Activated CD4-positive, alpha-beta T cell treated with anti-CD3 and anti-CD28 coated beads for 36 hours (primary cell): ENCODE data around the gene SRM. TPM values are rescaled to one million over a fixed set of nuclear protein-coding genes. Genes with fewer than 3 reads are reported as not detected.
A peak's percentile ranks its signal among the peaks of the same experiment; 100 is the strongest.
"Not testable (repeated sequence)": the region's sequence is repeated elsewhere in the genome, so short reads cannot be mapped to it uniquely, and the experiment has no call there.

Experiments
- ATAC-seq: fragments of 200-7000 bp; cut with Tn5 transposase; one replicate; pipeline ENCODE4 v1.10.0; 2021; ENCODE audit warnings: mild to moderate bottlenecking, moderate library complexity
- CTCF ChIA-PET: fragments of 350-600 bp; sonication (Branson Sonifier 250); formaldehyde crosslinking; loops from one replicate; lab custom pipeline; 2021; ENCODE audit warnings: antibody characterized with exemption; lab: Charles Lee
- POLR2A ChIA-PET: fragments of 350-600 bp; sonication (Branson Sonifier 250); formaldehyde crosslinking; loops from one replicate; lab custom pipeline; 2021; ENCODE audit warnings: antibody characterized with exemption, inconsistent platforms; lab: Charles Lee
- DNase-seq: peaks from one replicate; pipeline ENCODE4 v3.0.0-alpha.2; 2020
- H3K27ac Mint-ChIP-seq: one replicate; pipeline ENCODE4 v1.8.0; 2021; ENCODE audit warnings: mixed read lengths
- H3K27me3 Mint-ChIP-seq: one replicate; pipeline ENCODE4 v1.8.0; 2021; ENCODE audit warnings: mixed read lengths
- H3K36me3 Mint-ChIP-seq: one replicate; pipeline ENCODE4 v1.8.0; 2021; ENCODE audit warnings: low read depth, mixed read lengths
- H3K4me1 Mint-ChIP-seq: one replicate; pipeline ENCODE4 v1.8.0; 2021; ENCODE audit warnings: mixed read lengths
- H3K4me3 Mint-ChIP-seq: one replicate; pipeline ENCODE4 v1.8.0; 2021; ENCODE audit warnings: mild to moderate bottlenecking, moderate library complexity, mixed read lengths
- H3K9me3 Mint-ChIP-seq: one replicate; pipeline ENCODE4 v1.8.0; 2021; ENCODE audit warnings: low read depth, mixed read lengths
- intact Hi-C, 2 experiments: fragments of 100-400 bp; cut with DNase I in 1 of 2; cut with micrococcal nuclease in 1 of 2; formaldehyde crosslinking; loops; one replicate each; pipeline versions ENCODE4 v1.14.2 to v1.15.1; 2022 to 2024; cut with DNase I, micrococcal nuclease
- total RNA-seq, 2 experiments: library from RNA; stranded (reverse); gene quantifications; one replicate each; pipeline ENCODE4 v1.2.3, GENCODE V29; 2021

The SRM gene
- total RNA-seq, 2 experiments from 2014 or later, result 180 to 242 TPM

DNA sequence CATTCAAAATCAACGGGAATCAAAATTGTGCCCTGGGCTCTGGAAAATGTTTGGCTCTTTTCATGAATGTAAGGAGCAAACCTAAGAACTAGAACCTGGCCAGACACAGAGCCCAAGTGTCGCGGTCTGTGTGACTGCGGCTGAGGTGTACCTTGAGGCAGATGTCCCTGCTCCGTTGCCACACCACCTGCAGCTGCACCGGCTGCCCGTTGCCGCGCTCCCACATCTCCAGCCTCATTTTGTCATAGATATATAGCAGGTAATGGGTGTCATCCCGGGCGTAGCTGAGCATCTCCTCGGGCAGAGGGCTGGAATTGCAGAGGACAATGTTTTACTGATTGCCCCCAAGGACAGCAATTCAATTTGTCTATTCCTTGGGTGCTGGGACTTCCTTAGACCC lies 21.1 kb upstream of the SRM start:
- intact Hi-C loops, result no loop called here

DNA sequence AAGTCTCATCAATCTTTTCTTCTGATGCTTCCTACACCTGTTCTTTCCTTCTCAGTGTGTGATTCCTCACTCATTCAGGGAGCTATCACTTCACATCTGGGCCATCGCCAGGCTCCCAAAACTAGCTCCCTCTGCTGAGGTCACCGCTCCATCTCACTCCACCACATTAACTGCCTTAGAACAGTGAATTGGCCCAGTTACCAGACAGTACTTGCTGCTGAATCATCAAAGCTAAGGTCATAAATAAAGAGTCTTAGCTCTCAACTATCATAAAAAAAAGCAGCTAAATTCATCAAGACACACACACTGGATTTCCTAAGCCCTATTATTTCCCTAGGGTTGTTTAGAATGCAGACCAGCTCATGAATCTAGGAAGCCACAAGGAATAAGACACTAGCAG lies 18.8 kb upstream of the SRM start:
- Mint-ChIP-seq H3K27me3 (no peaks in the 10 kb centered on the region), H3K36me3 (peaks cover 38% of the 10 kb centered on the region), H3K27ac (peak overlapping the region; percentile 2), H3K4me1 (peaks cover 3% of the 10 kb centered on the region), H3K9me3 (no peaks in the 10 kb centered on the region), H3K4me3 (no peak overlapping the region)
- POLR2A ChIA-PET, result interaction anchor here (0.5 kb wide), 1 partner anchor 129 kb away, joined by 4 read pairs; no protein-coding TSS in a partner anchor
- intact Hi-C loops, result no loop called here
- DNase-seq (no peak), ATAC-seq (no peak)
- CTCF ChIA-PET, result interaction anchor here (1.0 to 2.6 kb wide), 2 partner anchors 9 to 41 kb away, joined by 6 to 8 read pairs; no protein-coding TSS in a partner anchor

More for the DNA sequence above, 21.1 kb upstream of the SRM start:
- Mint-ChIP-seq H3K27me3 (no peaks in the 10 kb centered on the region), H3K36me3 (peaks cover 41% of the 10 kb centered on the region), H3K4me1 (no peaks in the 10 kb centered on the region), H3K27ac (no peak overlapping the region), H3K9me3 (no peaks in the 10 kb centered on the region), H3K4me3 (no peak overlapping the region)
- DNase-seq (no peak), ATAC-seq (no peak)
- CTCF ChIA-PET, result interaction anchor here (1.1 to 2.6 kb wide), 4 partner anchors 11 to 44 kb away, joined by 3 to 9 read pairs (median 6); no protein-coding TSS in a partner anchor
- POLR2A ChIA-PET, result no interaction called here

DNA sequence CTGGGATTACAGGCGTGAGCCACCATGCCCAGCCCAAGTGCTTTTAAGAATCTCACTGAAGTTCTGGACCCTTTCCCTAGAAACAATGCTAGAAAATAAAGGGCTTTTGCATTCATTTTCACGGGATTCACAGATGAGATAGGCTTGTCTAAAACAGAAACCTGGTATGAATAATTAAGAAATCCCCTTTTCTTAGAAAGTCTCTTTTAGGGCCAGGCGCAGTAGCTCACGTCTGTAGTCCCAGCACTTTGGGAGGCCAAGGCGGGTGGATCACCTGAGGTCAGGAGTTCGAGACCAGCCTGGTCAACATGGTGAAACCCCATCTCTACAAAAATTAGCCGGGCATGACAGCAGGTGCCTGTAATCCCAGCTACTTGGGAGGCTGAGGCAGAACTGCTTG lies 13.6 kb upstream of the SRM start:
- not testable (repeated sequence) for H3K27me3 Mint-ChIP-seq, H3K4me3 Mint-ChIP-seq

DNA sequence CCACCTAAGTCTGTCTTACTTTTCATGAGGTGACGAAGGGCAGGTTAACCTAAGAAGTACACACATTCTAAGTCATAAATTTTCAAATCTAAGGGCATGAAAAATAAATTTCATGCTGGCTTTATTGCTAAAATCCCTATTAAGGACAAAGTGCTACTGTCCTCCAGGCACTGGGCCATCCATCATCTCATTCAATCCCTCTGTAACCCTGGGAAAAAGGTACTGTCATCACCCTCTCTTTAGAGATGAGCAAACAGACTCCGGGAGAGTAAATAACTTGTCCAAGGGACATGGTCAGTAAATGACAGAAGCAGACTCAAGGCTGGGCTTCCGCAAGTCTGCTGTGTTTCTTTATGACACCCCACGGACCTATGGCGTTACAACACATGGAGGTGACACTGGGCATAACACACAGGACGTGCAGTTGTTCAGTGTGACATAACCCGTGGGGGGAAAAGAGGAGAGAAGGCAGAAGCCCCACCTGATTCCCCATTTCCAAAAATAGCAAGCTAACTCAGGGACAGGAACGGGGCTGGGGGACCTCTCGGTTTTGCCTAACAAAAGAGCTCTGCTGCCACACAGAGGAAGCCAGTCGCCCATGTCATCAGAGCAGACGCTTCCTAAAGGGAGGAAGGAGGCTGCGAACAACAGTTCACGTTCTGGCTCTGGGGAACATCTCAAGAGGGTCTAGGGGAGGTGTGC lies 12.5 kb upstream of the SRM start:
- H3K36me3 Mint-ChIP-seq, result peaks cover 63% of the 10 kb centered on the region
- DNase-seq (no peak), ATAC-seq (no peak)
- intact Hi-C loops, result no loop called here
- no peak overlapping the region for H3K4me3 Mint-ChIP-seq
- ChIA-PET CTCF (interaction anchor here (1.1 to 1.5 kb wide), 4 partner anchors 13 to 35 kb away, joined by 3 to 8 read pairs (median 4); partner anchors contain the start of gene SRM), POLR2A (interaction anchor here (1.2 kb wide), 1 partner anchor 13 kb away, joined by 3 read pairs; the partner anchor contains the start of gene SRM)
- H3K27ac Mint-ChIP-seq, result no peak overlapping the region
- no peaks in the 10 kb centered on the region for H3K27me3 Mint-ChIP-seq
- no peaks in the 10 kb centered on the region for H3K9me3 Mint-ChIP-seq
- peaks cover 9% of the 10 kb centered on the region for H3K4me1 Mint-ChIP-seq

More for the DNA sequence above, 13.6 kb upstream of the SRM start:
- POLR2A ChIA-PET, H3K4me1 Mint-ChIP-seq, H3K27ac Mint-ChIP-seq, DNase-seq, H3K9me3 Mint-ChIP-seq: not testable (repeated sequence)
- CTCF ChIA-PET, result interaction anchor here (1.2 to 1.3 kb wide), 2 partner anchors 35 to 36 kb away, joined by 3 to 8 read pairs; no protein-coding TSS in a partner anchor
- intact Hi-C loops, result loop anchor here in 1 of 2 experiments (1.0 kb wide), 1 partner anchor 13 kb away; the partner anchor contains the start of gene SRM
- peak; percentile 70 for ATAC-seq
- H3K36me3 Mint-ChIP-seq, result peaks cover 61% of the 10 kb centered on the region

DNA sequence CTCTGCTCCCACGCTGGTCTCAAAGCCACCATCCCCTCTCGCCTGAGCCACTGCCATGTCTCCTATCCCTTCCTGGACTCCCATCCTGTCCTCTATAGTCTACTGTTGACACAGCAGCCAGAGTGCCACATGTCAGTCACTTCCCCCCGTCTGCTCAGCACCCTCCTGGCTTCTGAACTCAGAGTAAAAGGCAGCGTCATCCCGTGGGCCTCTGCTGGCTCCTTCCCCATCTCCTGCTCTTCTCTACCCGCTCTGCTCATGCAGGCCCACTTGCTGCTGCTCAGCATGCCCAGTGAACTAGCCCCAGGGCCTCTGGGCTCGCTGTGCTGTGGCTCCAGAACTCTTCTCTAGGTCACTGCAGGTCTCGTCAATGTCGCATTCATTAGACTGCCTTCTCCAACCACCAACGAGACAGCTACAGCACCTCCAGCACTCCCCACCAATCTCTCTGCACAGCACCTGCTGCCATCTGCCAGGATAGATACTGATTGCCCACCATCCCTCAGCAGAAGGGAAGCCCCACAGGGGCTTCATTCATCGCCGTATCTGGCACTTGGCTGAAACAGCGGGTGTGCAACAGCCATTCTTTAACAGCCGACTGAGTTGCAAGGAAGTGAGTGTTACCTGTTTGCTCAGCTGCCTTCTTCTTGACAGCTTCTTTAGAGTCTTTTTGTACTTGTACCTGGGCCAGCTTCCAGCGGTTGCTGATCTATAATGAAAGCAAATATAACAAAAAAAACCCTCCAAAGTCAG lies 11.8 kb upstream of the SRM start:
- peaks cover 9% of the 10 kb centered on the region for H3K4me1 Mint-ChIP-seq
- ATAC-seq (no peak), DNase-seq (no peak)
- ChIA-PET POLR2A (interaction anchor here (1.2 kb wide), 1 partner anchor 12 kb away, joined by 3 read pairs; the partner anchor contains the start of gene SRM), CTCF (interaction anchor here (1.1 to 2.8 kb wide), 3 partner anchors 12 to 34 kb away, joined by 3 to 14 read pairs (median 6); partner anchors contain the start of gene SRM)
- no peak overlapping the region for H3K4me3 Mint-ChIP-seq
- no peaks in the 10 kb centered on the region for H3K27me3 Mint-ChIP-seq
- H3K27ac Mint-ChIP-seq, result peak overlapping the region; percentile 1
- intact Hi-C loops, result no loop called here
- H3K36me3 Mint-ChIP-seq, result peaks cover 62% of the 10 kb centered on the region
- no peaks in the 10 kb centered on the region for H3K9me3 Mint-ChIP-seq

DNA sequence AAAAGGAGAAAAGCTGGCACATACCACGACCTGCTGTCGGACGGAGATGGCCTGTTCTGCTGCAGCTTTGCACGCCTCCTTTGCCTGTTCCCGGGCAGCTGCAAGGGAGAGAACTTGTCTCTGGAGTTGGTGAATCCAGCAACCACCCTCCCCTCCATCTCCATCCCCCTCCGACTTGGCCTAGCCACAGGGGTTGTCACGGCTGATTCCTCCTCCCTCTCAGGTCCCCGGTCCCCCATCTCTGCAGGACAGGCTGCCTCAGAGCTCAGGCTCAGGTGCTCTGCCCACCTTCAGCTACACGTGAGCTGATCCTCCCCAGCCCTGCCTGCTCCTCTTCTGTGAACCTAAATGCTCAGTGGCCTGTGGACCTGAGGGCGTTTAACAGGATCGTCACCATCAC lies 11.1 kb upstream of the SRM start:
- Mint-ChIP-seq H3K4me3 (no peak overlapping the region), H3K36me3 (peaks cover 63% of the 10 kb centered on the region), H3K4me1 (peaks cover 9% of the 10 kb centered on the region), H3K9me3 (no peaks in the 10 kb centered on the region), H3K27me3 (no peaks in the 10 kb centered on the region), H3K27ac (peak overlapping the region; percentile 1)
- no peak for DNase-seq
- intact Hi-C loops, result no loop called here
- POLR2A ChIA-PET, result interaction anchor here (1.2 kb wide), 1 partner anchor 11 kb away, joined by 3 read pairs; the partner anchor contains the start of gene SRM
- ATAC-seq, result no peak
- CTCF ChIA-PET, result interaction anchor here (0.8 to 2.8 kb wide), 5 partner anchors 9 to 138 kb away, joined by 3 to 14 read pairs (median 6); no protein-coding TSS in a partner anchor

DNA sequence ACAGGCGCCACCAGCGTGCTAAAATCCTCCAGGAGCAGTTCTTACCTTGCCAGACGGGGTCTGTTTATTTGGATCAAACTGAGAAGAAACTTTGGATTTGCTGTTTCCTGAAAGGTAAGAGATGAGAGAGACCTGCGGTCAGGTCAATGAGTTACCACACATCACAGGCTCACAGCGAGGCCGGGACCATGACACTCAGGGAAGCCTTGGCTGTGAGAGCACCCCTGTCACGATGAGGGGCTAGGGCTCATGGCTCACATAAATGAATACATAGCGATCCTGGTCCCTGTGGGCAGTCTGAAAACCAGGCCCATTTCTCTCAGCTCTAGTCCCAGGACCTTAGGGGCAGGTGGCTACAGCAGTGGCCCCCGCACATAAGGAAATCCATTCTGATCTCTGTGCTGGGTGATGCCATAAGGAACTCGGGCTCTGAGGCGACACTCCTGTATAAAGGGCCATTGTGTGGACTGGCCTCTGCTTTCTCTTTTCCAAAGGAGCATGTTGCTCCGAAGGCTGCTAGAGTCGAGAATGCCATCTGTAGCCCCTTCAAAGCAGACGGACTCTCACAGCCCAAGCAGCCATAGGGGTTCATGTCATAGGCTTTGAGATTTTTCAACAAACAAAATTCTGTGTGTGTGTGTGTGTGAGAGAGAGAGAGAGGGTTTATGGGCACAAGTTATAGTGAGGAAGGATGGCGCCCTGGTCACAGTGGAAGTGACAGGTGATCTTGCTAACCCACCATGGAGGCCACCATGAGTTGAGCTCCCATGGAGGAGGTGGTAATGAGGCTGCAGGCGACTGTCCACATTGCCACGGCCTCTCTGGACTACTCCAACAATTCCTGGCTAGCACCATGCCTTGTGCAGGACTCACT lies 9.0 kb upstream of the SRM start:
- intact Hi-C loops, result no loop called here
- no peaks in the 10 kb centered on the region for H3K9me3 Mint-ChIP-seq
- POLR2A ChIA-PET, result no interaction called here
- peak overlapping the region; percentile 38 for H3K27ac Mint-ChIP-seq
- CTCF ChIA-PET, result interaction anchor here (0.6 to 2.8 kb wide), 5 partner anchors 11 to 596 kb away, joined by 3 to 14 read pairs (median 8); no protein-coding TSS in a partner anchor
- no peak overlapping the region for H3K4me3 Mint-ChIP-seq
- no peak for DNase-seq
- no peak for ATAC-seq
- H3K27me3 Mint-ChIP-seq, result no peaks in the 10 kb centered on the region
- H3K4me1 Mint-ChIP-seq, result peaks cover 7% of the 10 kb centered on the region
- H3K36me3 Mint-ChIP-seq, result peaks cover 69% of the 10 kb centered on the region

DNA sequence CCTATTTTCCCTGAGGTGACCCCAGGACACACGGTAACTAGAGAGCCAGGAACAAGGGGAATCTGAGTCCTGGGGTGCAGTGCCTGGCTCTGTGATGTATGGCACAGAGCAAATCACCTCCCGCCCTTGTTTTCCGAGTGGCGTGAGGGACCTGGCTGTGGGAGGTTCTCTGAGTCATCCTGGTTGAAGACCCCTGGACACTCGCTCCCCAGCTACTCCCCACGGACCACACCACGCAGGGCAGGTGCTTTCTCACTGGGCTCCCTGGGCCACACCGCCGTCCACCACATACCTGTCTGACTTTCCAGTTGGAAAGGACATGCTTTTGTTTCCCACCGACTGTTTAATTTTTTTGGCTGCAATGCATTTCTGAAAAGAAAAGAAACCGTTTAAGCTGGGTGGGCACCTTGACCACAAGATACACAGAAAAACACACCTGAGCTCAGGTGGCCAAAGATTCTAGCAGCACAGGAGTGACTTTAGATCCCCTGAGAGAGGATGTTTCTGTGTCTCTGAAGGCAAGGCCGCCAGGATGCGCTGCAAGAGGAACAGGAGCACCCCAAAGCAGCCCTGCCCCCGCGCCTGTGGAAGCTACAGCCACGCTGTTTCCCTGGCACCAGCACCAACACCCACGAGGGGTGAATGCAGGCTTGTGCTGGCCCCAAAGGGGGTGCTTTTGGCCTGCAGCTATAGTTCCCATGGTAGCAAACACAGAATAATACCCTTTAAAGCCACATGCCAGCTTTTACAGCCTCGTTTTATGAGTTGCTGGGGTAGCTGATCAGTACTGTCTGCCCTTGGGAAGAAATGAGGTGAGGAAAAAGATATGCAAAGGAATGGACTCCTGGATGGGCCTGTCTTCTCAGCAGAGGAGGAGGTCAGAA lies 8.1 kb upstream of the SRM start:
- H3K4me1 Mint-ChIP-seq, result peaks cover 11% of the 10 kb centered on the region
- H3K9me3 Mint-ChIP-seq, result no peaks in the 10 kb centered on the region
- ChIA-PET CTCF (interaction anchor here (0.6 to 2.8 kb wide), 3 partner anchors 31 to 597 kb away, joined by 3 to 11 read pairs (median 4); no protein-coding TSS in a partner anchor), POLR2A (no interaction called here)
- no peak for ATAC-seq
- no peak overlapping the region for H3K4me3 Mint-ChIP-seq
- peak overlapping the region; percentile 26 for H3K27ac Mint-ChIP-seq
- no peaks in the 10 kb centered on the region for H3K27me3 Mint-ChIP-seq
- intact Hi-C loops, result no loop called here
- peaks cover 71% of the 10 kb centered on the region for H3K36me3 Mint-ChIP-seq
- no peak for DNase-seq

DNA sequence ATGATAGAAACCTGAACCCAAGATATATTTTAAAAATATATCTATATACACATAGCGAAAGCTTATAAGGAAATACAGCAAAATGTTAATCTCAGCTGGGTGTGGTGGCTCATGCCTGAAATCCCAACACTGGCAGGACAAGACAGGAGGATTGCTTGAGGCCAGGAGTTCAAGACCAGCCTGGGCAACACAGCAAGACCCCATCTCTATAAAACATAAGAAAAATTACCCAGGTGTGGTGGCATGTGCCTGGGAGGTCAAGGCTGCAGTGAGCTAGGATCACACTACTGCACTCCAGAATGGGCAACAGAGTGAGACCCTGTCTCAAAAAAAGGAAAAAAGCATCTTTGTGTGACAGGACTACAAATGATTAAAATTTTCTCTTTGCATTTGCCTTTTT lies 6.0 kb upstream of the SRM start:
- ChIA-PET CTCF (interaction anchor here (2.8 kb wide), 1 partner anchor 29 kb away, joined by 11 read pairs; no protein-coding TSS in a partner anchor), POLR2A (no interaction called here)
- H3K9me3 Mint-ChIP-seq, result no peaks in the 10 kb centered on the region

DNA sequence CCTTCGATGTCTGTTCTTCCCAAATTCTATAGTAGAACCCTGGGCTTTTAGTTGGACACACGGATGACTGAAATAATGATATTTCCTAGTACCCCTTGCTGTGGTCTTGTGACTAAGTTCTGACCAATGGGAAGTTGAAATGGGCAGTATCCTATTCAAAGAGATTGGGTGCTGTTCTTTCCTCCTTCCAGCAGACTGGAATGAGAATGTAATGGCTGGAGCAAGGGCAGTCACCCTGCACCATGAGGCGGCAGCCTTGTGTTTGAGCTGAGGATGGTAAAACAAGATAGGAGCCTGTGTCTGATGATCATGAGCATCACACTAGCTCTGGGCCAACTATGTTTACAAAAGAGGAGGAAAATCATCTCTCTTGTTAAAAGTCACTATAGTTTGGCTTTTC lies 5.1 kb upstream of the SRM start:
- no peak for DNase-seq
- POLR2A ChIA-PET, result no interaction called here
- intact Hi-C loops, result loop anchor here in 1 of 2 experiments (5.0 kb wide), 2 partner anchors 672 to 842 kb away; partner anchors contain the start of gene AGTRAP

More for the DNA sequence above, 6.0 kb upstream of the SRM start:
- intact Hi-C loops, result no loop called here
- Mint-ChIP-seq H3K4me1 (peaks cover 28% of the 10 kb centered on the region), H3K4me3 (no peak overlapping the region), H3K36me3 (peaks cover 58% of the 10 kb centered on the region), H3K27me3 (no peaks in the 10 kb centered on the region), H3K27ac (no peak overlapping the region)
- DNase-seq (no peak), ATAC-seq (no peak)

More for the DNA sequence above, 5.1 kb upstream of the SRM start:
- CTCF ChIA-PET, result no interaction called here
- H3K27me3 Mint-ChIP-seq, result no peaks in the 10 kb centered on the region
- H3K36me3 Mint-ChIP-seq, result peaks cover 53% of the 10 kb centered on the region
- H3K4me3 Mint-ChIP-seq, result no peak overlapping the region
- H3K9me3 Mint-ChIP-seq, result no peaks in the 10 kb centered on the region
- peaks cover 30% of the 10 kb centered on the region for H3K4me1 Mint-ChIP-seq
- no peak for ATAC-seq
- H3K27ac Mint-ChIP-seq, result no peak overlapping the region
